GM18517 (cell line): ENCODE data around the gene DAP.
"Not testable (repeated sequence)": the region's sequence is repeated elsewhere in the genome, so short reads cannot be mapped to it uniquely, and the experiment has no call there.

ENCODE experiments used
- ATAC-seq: cut with Tn5 transposase; IDR thresholded peaks from one replicate; pipeline ENCODE4 v1.9.1; 2021; ENCODE audit warnings: mild to moderate bottlenecking, moderate library complexity; ENCODE audit not compliant: unreplicated experiment

Gene DAP

GRCh38 chr5:10635867-10636350, 125.1 kb downstream of the DAP start:
- no peak for ATAC-seq

- peak; percentile 68 for ATAC-seq
Observed at GRCh38 chr5:10635257-10635866, 125.7 kb downstream of the DAP start.

GRCh38 chr5:10634562-10634961, 126.5 kb downstream of the DAP start:
- ATAC-seq, result no peak

- ATAC-seq, result no peak
Observed at GRCh38 chr5:10634050-10634449, 127.0 kb downstream of the DAP start.

GRCh38 chr5:10633271-10634049, 127.6 kb downstream of the DAP start:
- ATAC-seq, result no peak

- ATAC-seq, result peak; percentile 46
Observed at GRCh38 chr5:10632110-10632761, 128.8 kb downstream of the DAP start.

GRCh38 chr5:10631316-10631996, 129.6 kb downstream of the DAP start:
- ATAC-seq, result peak; percentile 8

GRCh38 chr5:10630744-10631143, 130.3 kb downstream of the DAP start:
- ATAC-seq, result not testable (repeated sequence)

GRCh38 chr5:10630126-10630525, 130.9 kb downstream of the DAP start:
- ATAC-seq, result no peak

GRCh38 chr5:10629682-10630081, 131.4 kb downstream of the DAP start:
- ATAC-seq, result no peak
